DOHH2 (cell line): Measurements from ENCODE around the gene UBE2D2.

Source experiments
- EZH2phosphoT487 ChIP-seq: fragments of 200-600 bp; sonication (generic); IDR thresholded peaks from 2 replicates; pipeline ENCODE4 v1.6.1; 2017; ENCODE audit warnings: borderline replicate concordance, mild to moderate bottlenecking, antibody characterized with exemption, low read length, moderate library complexity, mixed read lengths
- TF ChIP-seq, protein P1 (sequence below): fragments of 200-600 bp; sonication (generic); IDR thresholded peaks from one replicate; pipeline ENCODE4 v1.5.1; 2014; ENCODE audit warnings: antibody characterized with exemption, mild to moderate bottlenecking, low read depth, low read length; ENCODE audit not compliant: poor library complexity, severe bottlenecking

DNA sequence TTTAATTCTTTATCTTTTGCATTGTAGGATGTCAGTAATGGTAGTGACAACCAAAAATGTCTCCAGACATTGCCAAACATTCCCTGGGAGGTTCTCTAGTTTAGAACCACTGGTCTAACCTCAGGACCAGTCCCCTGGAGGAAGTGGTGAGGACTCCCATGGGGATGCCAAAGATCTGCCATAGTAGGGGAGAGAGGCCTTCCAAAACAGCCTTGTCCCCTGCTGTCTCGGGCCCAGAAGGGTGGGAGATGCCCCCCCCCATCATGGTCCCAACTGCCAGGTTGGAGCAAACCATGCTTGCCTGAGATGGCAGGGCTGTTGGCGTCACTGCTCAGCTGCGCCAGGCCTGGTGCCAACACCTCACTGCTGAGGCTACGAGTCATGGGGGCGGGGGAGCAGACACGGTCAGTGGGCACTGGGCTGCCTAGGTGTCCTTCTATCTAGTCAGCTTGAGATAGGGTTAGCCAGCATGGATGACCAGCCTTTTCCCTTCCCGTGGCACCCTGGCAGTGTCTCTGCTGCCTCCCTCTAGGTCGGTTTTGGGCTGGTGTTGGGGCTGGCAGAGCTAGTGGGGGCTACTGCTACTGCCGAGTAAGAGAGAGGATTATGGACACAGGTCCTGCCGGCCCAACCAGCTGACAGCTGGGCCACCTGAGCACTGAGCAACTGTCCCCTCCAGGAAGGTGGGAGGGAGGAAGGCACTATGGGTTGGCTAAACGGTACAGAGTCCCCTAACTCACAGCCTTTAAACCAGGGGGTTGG, 78.7 kb downstream of the UBE2D2 start:
- TF ChIP-seq, protein P1, sequence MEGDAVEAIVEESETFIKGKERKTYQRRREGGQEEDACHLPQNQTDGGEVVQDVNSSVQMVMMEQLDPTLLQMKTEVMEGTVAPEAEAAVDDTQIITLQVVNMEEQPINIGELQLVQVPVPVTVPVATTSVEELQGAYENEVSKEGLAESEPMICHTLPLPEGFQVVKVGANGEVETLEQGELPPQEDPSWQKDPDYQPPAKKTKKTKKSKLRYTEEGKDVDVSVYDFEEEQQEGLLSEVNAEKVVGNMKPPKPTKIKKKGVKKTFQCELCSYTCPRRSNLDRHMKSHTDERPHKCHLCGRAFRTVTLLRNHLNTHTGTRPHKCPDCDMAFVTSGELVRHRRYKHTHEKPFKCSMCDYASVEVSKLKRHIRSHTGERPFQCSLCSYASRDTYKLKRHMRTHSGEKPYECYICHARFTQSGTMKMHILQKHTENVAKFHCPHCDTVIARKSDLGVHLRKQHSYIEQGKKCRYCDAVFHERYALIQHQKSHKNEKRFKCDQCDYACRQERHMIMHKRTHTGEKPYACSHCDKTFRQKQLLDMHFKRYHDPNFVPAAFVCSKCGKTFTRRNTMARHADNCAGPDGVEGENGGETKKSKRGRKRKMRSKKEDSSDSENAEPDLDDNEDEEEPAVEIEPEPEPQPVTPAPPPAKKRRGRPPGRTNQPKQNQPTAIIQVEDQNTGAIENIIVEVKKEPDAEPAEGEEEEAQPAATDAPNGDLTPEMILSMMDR = no peak
- TF ChIP-seq EZH2phosphoT487 = no peak
